HG03159 (cell line): Measurements from ENCODE around the gene DPYSL3.
"Not testable (repeated sequence)": the region's sequence is repeated elsewhere in the genome, so short reads cannot be mapped to it uniquely, and the experiment has no call there.

Experiments
- ATAC-seq: cut with Tn5 transposase; IDR thresholded peaks from one replicate; pipeline ENCODE4 v1.9.1; 2021; ENCODE audit warnings: mild to moderate bottlenecking, moderate library complexity; ENCODE audit not compliant: unreplicated experiment

The DPYSL3 gene

DNA sequence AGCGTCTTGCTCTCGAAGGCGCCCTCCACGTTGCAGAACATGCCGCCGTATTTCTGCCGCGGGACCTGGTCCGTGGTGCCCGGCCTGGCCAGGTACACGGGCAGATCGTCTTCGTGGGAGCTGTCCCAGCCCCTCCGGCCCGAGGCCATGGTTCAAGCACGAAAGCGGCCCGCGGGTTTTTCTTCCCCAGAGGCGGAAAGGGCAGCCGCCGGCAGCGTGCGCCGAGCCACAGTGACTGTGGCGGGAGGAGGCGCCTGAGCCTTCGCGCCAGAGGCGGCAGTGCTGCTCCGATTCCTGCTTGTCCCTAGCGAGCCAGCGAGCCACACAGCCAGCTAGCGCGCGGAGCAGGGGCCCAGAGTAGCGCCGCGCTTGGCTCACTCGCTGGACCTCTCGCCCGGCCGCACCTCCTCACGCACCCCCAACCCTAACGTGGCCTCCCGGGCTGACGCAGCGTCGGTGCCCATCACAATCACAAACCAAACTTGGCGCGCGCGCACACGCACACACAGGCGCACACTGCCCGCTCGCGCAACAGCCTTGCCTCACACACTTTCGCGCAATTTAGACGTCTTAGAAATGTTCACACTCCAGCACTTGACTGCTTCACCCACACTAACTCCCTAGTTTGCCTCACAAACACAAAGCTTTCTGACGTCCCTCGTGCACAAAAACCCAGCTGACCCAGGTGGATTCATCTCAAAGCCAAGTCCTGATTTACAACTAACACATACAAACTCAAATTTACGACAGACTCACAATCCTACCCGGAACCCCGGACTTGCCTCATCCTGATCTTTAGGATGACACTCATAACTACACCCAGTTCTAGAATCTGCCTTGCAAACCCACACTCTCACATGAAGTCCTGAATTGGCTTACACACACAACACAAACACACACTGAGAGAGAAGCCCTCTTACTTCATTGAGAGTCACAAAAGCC, at the start of gene DPYSL3:
Gene DPYSL3 (minus strand): TSS at position 359 of the 942 bp plus-strand sequence. CDS start 210 bp downstream, at position 149.
- no peak for ATAC-seq

DNA sequence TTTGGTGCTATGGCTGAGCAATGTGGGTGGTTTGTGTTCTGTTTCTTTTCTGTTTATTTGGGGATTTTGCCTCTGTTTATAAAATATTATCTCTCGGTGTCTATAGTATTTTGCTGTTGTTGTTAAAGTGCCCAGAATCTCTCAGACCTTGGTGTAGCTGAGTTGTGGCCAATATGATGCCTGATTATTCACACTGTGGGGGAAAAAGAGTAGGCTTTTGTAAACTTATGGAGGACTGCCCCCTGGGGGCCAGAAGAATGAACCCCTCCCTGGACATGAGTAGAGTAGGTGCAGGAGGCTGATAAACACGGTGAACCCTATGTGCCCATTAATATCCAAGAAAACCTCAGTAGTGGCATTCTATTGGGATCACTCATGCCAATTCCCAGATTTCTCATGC, 49.0 kb upstream of the DPYSL3 start:
- ATAC-seq = peak; percentile 61

DNA sequence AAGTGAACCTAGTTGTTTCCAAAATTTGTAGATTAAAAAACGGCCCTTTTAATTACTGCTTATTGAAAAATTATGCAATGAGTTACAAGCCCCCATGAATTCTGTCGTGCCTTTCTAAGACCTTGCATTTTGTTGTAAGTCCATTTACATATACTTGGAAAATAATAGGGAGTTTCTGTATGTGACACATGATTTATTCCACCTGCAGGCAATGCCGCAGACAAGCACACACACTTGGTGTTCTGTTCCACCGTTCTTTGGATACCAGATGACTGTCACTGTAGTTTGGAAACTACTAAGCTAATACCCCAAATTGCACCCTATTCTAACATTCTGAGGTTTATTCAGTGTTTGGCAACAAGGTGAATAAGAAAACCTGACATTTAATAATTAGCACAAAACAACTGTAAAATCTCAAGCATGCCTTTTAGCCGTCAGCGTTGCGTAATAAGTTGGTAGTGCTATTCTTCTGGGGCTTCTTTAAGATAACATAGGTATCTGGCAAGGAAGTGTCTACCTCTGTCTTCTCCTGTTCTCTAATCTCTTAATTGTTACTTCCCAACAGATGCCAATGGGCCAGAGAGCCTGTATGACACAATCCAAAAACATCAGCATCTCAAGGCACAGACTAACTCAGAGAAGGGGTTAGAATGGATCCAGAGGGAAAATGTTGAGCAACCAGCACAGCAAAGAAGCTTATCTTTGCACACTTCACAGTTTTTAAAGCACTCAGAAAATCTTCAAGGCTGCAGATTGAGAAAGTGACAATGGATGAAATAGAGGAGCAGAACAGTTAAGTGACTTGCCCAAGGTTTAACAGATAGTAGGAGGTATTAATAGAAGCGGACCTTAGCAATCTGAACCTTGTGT, 48.2 kb upstream of the DPYSL3 start:
- no peak for ATAC-seq

DNA sequence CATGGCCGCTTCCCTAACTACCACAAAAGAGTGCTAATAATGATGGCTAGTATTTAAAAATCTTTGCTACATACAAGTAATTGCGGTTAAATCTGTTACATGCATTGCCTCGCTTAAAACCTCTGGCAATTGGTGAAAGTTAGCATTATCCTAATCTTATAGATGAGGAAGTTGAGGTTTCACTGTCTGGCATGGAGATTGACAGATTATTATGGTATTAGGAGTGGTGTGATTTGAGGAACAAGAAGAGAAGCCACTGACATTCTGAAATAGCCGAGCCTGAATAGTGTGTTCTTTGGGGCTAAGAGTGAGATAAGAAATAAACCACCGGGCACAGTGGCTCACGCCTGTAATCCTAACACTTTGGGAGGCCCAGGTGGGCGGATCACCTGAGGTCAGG, 45.3 kb upstream of the DPYSL3 start:
- no peak for ATAC-seq

DNA sequence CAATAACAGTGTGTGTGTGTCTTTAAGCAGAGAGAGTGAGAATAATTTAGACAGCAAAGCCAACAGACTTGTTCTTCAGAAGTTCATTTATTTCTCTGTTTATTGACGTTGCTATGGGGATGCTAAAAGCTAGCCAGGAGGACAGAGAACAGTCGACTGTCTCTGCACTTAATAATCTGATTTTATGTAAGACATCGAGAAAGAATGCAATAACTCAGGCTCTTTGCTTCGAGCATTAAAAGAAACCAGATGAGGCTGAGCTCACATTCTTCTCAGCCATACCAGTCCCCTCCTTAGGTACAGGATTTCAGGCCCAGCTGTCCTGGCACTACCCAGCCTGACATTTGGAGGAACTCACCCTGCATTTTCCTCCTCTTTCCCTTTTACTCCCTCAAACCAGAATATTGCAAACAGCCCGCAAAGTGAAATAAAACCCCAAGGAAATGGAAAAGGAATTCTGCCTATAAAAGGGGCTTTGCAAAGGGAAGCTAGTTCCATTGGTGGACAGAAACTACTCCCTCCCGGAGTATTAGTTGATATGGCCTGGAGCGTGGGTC, 44.5 kb upstream of the DPYSL3 start:
- ATAC-seq = no peak

DNA sequence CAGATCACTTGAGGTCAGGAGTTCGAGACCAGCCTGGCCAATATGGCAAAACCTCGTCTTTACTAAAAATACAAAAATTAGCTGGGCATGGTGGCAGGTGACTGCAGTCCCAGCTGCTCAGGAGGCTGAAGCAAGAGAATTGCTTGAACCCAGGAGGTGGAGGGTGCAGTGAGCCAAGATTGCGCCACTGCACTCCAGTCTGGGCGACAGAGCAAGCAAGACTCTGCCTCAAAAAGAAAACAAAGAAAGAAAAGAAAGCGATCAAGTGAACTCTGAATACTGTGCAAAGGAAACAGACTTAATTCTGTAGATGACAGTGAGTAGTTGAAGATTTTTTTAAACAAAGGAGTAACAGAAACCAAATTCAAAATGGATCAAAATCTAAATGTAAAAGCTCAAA, 43.9 kb upstream of the DPYSL3 start:
- not testable (repeated sequence) for ATAC-seq

DNA sequence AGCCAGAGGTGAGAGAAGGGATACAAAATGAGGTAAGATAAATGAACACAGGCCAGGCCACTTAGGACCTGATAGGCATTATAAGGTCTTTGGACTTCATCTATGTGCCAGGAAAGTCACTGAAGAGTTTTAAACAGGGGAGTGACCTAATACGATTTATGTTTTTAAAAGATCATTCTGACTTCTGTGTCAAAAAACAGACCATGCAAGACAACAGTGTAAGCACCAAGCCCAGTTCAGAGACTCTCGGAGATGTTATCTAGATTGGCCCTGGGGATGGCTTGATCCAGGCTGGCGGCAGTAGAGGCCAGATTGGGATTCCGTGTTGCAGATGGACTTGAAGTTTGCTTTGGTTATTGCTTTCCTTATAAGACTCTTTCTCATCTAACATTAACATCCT, 43.0 kb upstream of the DPYSL3 start:
- no peak for ATAC-seq

DNA sequence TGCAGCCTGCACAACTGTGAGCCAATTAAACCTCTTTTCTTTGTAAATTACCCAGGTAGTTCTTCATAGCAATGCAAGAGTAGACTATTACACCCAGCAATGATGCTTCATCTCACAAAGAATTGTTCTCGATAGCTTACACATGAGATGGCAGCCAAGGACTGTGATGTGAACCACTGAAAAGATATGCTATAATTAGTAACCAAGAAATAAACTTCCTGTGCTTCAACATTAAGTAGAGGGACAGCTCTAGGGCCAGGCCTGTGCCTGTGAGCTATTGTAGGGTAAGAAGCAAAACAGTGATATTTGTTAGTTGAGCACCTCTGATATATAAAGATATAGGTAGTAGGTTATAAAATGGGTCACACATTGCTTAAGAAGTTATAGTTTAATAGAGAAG, 41.8 kb upstream of the DPYSL3 start:
- no peak for ATAC-seq

DNA sequence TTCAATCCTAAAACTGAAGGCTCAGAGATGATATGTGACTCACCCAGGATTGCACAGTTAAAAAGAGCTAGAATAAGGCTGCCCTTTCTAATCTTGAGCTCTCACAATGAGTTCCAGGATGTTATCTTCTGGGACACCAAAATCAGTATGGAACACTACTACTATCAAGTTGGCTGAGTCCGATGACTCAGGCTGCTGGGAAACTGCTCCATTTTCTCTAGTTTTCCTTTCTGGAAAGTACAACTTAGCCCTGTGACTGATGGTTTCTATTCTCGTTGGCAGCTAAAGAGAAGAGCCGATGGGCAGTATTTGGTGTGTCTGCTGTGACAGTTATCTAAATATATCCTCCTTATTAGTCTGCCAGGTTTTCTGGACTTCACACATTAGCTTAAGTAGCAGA, 37.9 kb upstream of the DPYSL3 start:
- no peak for ATAC-seq

DNA sequence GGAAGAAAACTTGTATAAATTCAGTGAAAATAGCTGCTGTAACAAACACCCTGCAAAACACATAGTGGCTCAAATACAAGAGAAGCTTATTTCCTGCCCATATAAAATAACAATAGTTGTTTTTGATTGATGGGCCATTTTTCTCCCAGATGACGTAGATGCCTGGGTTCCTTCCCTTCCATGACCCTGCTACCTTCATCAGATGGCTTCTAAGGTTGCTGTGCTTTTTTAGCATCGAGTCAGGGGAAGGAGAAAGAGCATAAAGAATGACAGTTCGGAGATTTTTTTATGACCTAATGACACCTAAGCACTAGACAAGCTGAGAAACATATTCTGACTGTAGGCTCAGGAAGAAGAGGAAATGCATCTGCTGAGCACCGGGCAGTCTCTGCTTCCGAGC, 34.7 kb upstream of the DPYSL3 start:
- ATAC-seq = no peak

DNA sequence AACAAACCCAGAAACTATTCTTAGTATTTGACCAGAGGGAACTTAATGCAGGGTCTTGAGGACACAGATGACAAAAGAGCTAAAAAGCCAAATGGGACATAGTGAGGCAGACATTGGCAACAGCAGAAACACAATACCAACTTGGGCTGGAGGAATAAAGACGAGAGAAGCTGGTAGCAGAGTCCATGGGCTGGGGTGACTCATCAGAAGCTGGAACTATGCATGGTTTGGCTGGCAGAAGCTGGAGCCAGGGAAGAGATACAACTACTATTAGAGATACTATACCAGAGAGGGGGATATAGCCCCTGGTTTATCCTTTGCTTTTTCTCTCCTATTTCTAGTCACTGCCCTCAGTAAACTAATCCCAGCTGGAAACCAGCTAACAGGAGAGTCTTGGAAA, 29.2 kb upstream of the DPYSL3 start:
- ATAC-seq = no peak

DNA sequence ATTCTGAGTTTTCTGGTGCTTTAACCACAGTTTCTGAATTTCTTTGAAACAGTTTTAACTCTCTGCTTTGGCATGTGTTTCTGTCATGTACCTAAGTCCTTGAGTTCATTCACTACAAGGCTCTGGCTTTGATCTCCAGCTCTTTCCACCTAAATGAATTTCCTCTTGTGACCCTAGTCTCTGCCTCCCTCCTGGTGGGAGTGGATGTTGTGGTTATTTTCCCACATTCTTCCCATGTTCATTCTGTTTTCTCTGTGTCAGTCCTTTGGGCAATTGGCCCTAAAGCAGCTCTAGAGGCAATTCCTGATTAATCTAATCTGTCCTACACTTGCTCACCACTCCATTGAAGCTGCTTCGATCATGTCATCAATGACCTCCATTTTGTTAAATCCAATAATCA, 28.4 kb upstream of the DPYSL3 start:
- ATAC-seq = no peak

DNA sequence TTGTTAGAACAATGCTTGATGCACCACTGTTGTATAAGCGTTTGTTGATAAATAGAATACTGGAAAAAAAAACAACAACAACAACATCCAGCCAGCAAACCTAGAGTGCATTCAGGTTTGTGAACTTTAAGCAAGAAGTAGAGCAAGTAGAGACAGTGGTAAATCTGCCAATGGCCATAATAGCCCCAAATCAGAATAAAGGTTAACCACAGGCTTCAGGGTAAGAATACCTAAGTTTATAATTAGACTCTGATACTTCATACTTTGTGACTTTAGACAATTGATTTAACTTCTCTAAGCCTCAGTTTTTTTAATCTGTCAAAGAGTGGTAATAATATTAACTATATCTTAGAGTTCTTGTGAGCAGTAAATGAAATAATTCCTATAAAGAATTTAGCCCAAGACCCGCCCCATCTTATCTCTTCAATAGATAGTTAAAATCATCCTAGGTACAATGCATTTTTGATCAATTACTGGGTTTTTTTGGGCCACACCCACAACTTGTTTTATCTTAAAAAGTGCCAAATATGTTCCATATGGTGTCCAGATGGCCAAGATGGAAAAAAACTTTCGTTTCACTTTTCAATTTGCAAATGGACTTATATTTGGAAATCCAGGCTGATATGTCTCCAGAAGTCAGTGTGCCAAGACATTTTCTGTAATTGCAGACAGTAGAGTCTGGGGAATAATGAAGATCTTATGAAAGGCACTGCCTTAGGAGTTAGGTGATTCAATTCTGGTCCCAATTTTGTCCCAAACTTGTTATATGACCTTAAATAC, 24.5 kb upstream of the DPYSL3 start:
- no peak for ATAC-seq

DNA sequence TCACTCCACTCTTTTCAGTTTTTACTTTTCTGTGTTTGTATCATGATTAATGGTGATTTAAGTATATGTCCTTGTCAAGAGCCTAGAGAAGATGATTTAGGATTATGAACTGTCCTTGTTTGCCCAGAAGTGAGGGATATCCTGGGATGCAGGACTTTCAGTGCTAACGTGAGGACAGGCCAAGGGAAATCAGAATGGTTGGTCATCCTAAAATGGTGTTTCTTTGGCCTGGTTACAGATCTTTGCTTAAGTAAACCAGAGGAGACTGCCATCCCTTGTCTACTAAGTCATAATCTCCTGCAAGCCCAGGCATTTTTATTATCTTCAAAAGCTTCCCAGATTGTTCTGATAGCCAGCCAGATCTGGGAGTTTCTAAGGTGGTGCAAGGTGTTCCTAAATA, 22.3 kb upstream of the DPYSL3 start:
- ATAC-seq = no peak

DNA sequence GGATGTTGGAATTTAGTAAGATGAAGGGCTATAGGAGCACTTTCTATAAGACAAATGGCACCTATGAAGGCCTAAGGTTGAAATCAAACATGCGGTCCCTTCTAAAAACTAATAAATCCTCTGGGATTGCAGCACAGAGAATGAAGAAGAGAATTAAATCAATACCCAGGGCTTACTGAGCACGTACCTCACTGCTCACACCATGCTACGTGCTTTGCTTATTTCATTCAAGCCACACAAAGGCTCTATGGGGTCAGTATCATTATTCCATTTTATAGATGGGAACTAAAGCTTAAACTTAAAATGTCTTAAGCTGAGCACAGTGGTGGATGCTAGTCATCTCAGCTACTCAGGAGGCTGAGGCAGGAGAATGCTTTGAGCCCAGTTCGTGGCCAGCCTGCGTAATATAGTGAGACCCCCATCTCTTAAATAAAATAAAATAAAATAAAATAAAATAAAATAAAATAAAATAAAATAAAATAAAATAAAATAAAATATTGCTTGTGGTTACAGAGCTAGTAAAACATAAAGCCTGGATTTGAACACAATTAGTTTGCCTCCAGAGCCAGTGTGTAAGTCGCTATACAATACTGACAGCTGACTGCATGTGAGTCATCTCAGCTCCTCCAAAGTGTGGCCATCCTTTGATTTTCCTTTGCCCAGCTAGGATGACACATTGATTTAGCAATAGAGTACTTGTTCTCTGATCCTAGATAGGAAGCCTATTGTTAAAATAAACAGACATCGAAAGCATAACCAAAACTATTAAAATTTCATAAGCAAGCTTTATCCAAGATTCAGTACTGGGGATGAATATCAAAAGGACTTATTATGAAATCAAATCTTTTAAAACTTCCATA, 20.9 kb upstream of the DPYSL3 start:
- no peak for ATAC-seq

DNA sequence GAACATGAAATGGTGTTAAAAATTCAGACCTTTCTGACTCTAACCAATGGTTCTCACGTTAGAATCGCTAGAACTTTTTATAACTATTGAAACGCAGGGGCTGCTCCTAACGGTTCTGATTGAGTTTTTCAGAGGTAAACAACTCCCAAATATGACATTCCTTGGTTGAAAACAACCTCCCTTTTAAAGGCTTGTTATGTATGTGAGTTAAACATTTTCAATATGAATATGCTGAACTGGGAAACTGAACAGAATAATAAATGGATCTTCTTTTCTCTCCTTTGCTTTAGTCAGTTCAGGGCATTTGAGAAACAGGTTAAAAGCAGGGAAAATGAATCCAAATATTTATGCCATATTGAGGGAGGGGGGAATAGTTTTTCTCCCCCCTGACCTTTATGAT, 13.2 kb upstream of the DPYSL3 start:
- no peak for ATAC-seq

DNA sequence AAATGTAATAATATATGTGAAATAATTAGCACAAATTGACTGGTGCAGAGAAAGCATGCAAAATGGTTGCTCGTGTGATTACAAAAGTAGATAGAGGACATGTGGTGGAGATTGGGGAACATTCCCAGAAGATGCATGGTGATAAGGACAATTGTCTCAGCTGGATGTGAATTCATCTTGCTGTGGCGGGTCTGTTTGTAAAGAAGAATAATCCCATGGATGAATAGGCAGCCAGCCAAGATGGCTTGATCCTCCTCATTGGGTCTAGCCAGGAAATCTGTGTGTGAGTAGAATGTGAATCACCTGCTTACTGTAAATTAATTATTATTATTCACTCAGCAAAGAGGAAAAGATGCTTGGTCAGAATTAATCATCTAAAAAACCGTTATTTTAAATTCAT, 12.6 kb upstream of the DPYSL3 start:
- no peak for ATAC-seq

DNA sequence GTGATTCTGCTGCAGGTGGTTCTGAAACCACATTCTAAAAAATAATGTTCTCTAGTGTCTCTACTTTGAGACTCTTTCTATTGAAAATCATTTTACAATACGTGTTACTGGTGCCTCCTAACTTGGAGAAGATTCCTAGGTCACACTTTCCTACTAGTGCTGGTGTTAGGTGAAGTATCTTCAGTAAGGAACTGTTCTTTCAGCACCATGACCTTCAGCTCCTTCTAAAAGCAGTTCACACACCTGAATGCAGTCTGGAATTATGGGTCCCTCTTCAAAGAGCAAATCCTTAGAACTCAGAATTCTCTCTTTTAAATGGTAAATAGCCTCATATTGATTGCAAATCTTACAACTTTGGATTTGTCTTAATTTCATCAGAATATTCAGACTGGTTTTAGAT, 10.6 kb upstream of the DPYSL3 start:
- ATAC-seq = no peak

DNA sequence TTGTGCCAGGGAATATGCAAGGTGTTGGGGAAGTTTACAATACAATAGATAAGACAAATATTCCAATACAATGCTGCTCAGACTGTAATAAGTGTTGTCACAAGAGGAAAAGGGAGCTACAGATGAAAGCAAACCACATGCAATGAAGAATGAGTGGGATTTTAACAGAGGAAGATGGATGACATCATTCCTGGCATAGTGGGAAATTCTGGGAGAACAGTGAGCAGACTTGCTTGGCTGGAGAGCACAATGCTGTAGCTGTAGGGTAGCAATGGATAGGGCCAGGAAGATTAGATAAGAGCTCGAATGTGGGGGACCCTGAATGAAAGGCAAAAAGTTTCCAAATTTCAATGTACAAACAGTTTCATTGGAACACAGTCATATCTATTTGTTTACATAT, 9.5 kb upstream of the DPYSL3 start:
- no peak for ATAC-seq

DNA sequence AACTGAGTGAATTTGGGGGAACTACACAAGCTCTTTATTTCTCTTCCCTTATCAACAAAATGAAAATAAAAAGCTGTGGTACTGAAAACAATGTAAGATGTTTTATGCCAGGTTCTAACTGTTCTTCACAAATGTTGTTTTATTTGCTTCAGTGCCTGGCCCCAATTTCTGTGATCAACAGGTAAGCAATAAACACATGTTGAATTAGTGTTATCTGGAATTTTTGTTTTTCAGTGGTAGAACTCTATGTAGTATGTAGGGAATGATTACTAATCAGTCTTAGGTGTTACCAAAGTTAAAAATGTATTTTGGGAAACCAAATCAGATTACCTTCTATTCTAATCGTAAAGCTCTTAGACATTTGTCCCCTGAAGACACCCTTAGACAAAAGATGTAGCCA, 7.5 kb upstream of the DPYSL3 start:
- ATAC-seq = no peak
